Activated CD8-positive, alpha-beta T cell treated with anti-CD3 and anti-CD28 coated beads for 36 hours (primary cell): ENCODE results near the gene ZNF791. TPM values are rescaled to one million over a fixed set of nuclear protein-coding genes. Genes with fewer than 3 reads are reported as not detected.
"Not testable (repeated sequence)": the region's sequence is repeated elsewhere in the genome, so short reads cannot be mapped to it uniquely, and the experiment has no call there.

Experiments
- ATAC-seq: fragments of 200-7000 bp; cut with Tn5 transposase; one replicate; pipeline ENCODE4 v1.10.0; 2021; ENCODE audit warnings: mild to moderate bottlenecking, moderate library complexity
- CTCF ChIA-PET: fragments of 350-600 bp; sonication (Branson Sonifier 250); formaldehyde crosslinking; loops from one replicate; lab custom pipeline; 2021; ENCODE audit warnings: antibody characterized with exemption; lab: Charles Lee
- POLR2A ChIA-PET: fragments of 350-600 bp; sonication (Branson Sonifier 250); formaldehyde crosslinking; loops from one replicate; lab custom pipeline; 2021; ENCODE audit warnings: antibody characterized with exemption; lab: Charles Lee
- DNase-seq: peaks from one replicate; pipeline ENCODE4 v3.0.0-alpha.2; 2020
- H3K27ac Mint-ChIP-seq: one replicate; pipeline ENCODE4 v1.8.0; 2021; ENCODE audit warnings: mild to moderate bottlenecking, mixed read lengths
- H3K27me3 Mint-ChIP-seq: one replicate; pipeline ENCODE4 v1.8.0; 2021; ENCODE audit warnings: mixed read lengths
- H3K36me3 Mint-ChIP-seq: one replicate; pipeline ENCODE4 v1.8.0; 2021; ENCODE audit warnings: low read depth, mixed read lengths
- H3K4me1 Mint-ChIP-seq: one replicate; pipeline ENCODE4 v1.8.0; 2021; ENCODE audit warnings: low read depth, mixed read lengths
- H3K4me3 Mint-ChIP-seq: one replicate; pipeline ENCODE4 v1.8.0; 2021; ENCODE audit warnings: mild to moderate bottlenecking, moderate library complexity, mixed read lengths
- H3K9me3 Mint-ChIP-seq: one replicate; pipeline ENCODE4 v1.8.0; 2021; ENCODE audit warnings: mixed read lengths
- CTCF ChIP-seq: fragments of 200-600 bp; IDR thresholded peaks from one replicate; pipeline ENCODE4 v1.8.0; 2022; ENCODE audit warnings: antibody characterized with exemption, mild to moderate bottlenecking
- intact Hi-C: fragments of 100-400 bp; cut with micrococcal nuclease; formaldehyde crosslinking; loops from one replicate; pipeline ENCODE4 v1.10.0; 2022
- total RNA-seq, 2 experiments: library from RNA; stranded (reverse); gene quantifications; one replicate each; pipeline ENCODE4 v1.2.3, GENCODE V29; 2021

ZNF791 gene
- total RNA-seq, 2 experiments from 2014 or later, result 15.1 to 16.7 TPM

GRCh38 chr19:12617646-12618045 lies 6.9 kb downstream of the ZNF791 start:
- POLR2A ChIA-PET, result no interaction called here
- H3K4me1 Mint-ChIP-seq, result peaks cover 30% of the 10 kb centered on the region

GRCh38 chr19:12621253-12622024 lies 10.7 kb downstream of the ZNF791 start:
- ATAC-seq, POLR2A ChIA-PET, CTCF ChIA-PET, intact Hi-C loops, H3K9me3 Mint-ChIP-seq, H3K27ac Mint-ChIP-seq, DNase-seq, H3K4me3 Mint-ChIP-seq, H3K27me3 Mint-ChIP-seq: not testable (repeated sequence)
- Mint-ChIP-seq H3K36me3 (peaks cover 21% of the 10 kb centered on the region), H3K4me1 (peaks cover 11% of the 10 kb centered on the region)

More at GRCh38 chr19:12617646-12618045, 6.9 kb downstream of the ZNF791 start:
- CTCF ChIA-PET, result interaction anchor here (1.4 kb wide), 1 partner anchor 22 kb away, joined by 5 read pairs; no protein-coding TSS in a partner anchor
- Mint-ChIP-seq H3K27ac (no peak overlapping the region), H3K27me3 (no peaks in the 10 kb centered on the region), H3K36me3 (peaks cover 32% of the 10 kb centered on the region), H3K9me3 (no peaks in the 10 kb centered on the region), H3K4me3 (no peak overlapping the region)
- intact Hi-C loops, result loop anchor here (10.0 kb wide), 1 partner anchor 47 kb away; the partner anchor contains the start of genes MAN2B1 and WDR83
- DNase-seq (no peak), ATAC-seq (no peak)
- no peak for TF ChIP-seq CTCF

- H3K27me3 Mint-ChIP-seq, result no peaks in the 10 kb centered on the region
- H3K4me3 Mint-ChIP-seq, result no peak overlapping the region
- H3K9me3 Mint-ChIP-seq, result peaks cover 10% of the 10 kb centered on the region
- H3K36me3 Mint-ChIP-seq, result peaks cover 39% of the 10 kb centered on the region
- DNase-seq, result no peak
- intact Hi-C loops, result no loop called here
- ATAC-seq, result no peak
- no peak for TF ChIP-seq CTCF
- POLR2A ChIA-PET, result interaction anchor here (0.5 to 2.5 kb wide), 5 partner anchors 16 to 1872 kb away, joined by 3 to 7 read pairs (median 4); no protein-coding TSS in a partner anchor
- H3K27ac Mint-ChIP-seq, result no peak overlapping the region
- CTCF ChIA-PET, result interaction anchor here (1.2 to 1.5 kb wide), 3 partner anchors 16 to 49 kb away, joined by 3 to 4 read pairs (median 4); no protein-coding TSS in a partner anchor
- H3K4me1 Mint-ChIP-seq, result peaks cover 5% of the 10 kb centered on the region
These were observed 12.8 kb downstream of the ZNF791 start for GRCh38 chr19:12623361-12624031.

DNA sequence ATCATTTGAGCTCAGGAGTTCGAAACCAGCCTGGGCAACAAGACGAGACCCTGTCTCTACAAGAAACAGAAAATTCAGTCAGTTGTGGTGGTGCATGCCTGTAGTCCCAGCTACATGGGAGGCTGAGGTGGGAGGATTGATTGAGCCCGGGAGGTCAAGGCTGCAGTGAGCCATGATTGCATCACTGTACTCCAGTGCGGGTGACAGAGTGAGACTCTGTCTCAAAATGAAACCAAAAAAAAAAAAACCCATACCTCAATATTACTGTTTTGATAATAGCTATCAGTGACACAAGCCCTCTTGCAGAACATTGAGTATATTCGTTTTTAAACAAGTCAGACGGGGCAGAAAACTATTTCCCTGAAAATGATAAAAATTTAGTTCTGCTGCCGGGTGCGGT lies 16.2 kb downstream of the ZNF791 start:
- Mint-ChIP-seq H3K9me3 (peaks cover 20% of the 10 kb centered on the region), H3K27me3 (no peaks in the 10 kb centered on the region), H3K27ac (no peak overlapping the region), H3K4me1 (peaks cover 8% of the 10 kb centered on the region), H3K4me3 (no peak overlapping the region), H3K36me3 (peaks cover 57% of the 10 kb centered on the region)
- ChIA-PET CTCF (interaction anchor here (0.7 to 1.4 kb wide), 3 partner anchors 12 to 16 kb away, joined by 3 to 4 read pairs (median 3); partner anchors contain the start of genes ZNF490 and ZNF791), POLR2A (no interaction called here)
- intact Hi-C loops, result no loop called here
- TF ChIP-seq CTCF, result no peak
- ATAC-seq (no peak), DNase-seq (no peak)
